GM08714 (cell line): ENCODE measurements around the gene ZC3H4.

ENCODE experiments used
- H3K4me3 ChIP-seq: fragments of 200-500 bp; sonication (Bioruptor generic); 2 replicates; pipeline ENCODE4 v1.5.1; 2014; ENCODE audit warnings: mild to moderate bottlenecking, low read length, inconsistent platforms
- ZNF274 ChIP-seq: IDR thresholded peaks from 2 replicates; pipeline ENCODE4 v1.6.1; 2012; ENCODE audit warnings: mild to moderate bottlenecking, low read depth, low read length

ZC3H4 gene

GRCh38 chr19:47124937-47125668 is 11.5 kb upstream of the ZC3H4 start:
- no peak for TF ChIP-seq ZNF274
- no peak overlapping the region for H3K4me3 ChIP-seq

GRCh38 chr19:47123406-47123805 is 9.8 kb upstream of the ZC3H4 start:
- no peak for TF ChIP-seq ZNF274
- no peak overlapping the region for H3K4me3 ChIP-seq

- H3K4me3 ChIP-seq = no peak overlapping the region
- TF ChIP-seq ZNF274 = no peak
Measured at GRCh38 chr19:47122359-47123335, 9.1 kb upstream of the ZC3H4 start.

- TF ChIP-seq ZNF274 = no peak
- H3K4me3 ChIP-seq = no peak overlapping the region
Measured at GRCh38 chr19:47120470-47121067, 7.0 kb upstream of the ZC3H4 start.

- peak overlapping the region; percentile 88 for H3K4me3 ChIP-seq
- no peak for TF ChIP-seq ZNF274
Measured at GRCh38 chr19:47113850-47114651, 475 bp upstream of the ZC3H4 start.

- peak overlapping the region; percentile 99 for H3K4me3 ChIP-seq
- TF ChIP-seq ZNF274 = no peak
Measured at GRCh38 chr19:47112166-47112996, 1.2 kb downstream of the ZC3H4 start.

- peak overlapping the region; percentile 99 for H3K4me3 ChIP-seq
Measured at GRCh38 chr19:47111682-47112165, 1.9 kb downstream of the ZC3H4 start.

GRCh38 chr19:47111006-47111621 is 2.5 kb downstream of the ZC3H4 start:
- TF ChIP-seq ZNF274 = no peak

More at GRCh38 chr19:47111682-47112165, 1.9 kb downstream of the ZC3H4 start:
- no peak for TF ChIP-seq ZNF274

GRCh38 chr19:47110521-47111005 is 3.0 kb downstream of the ZC3H4 start:
- peak overlapping the region; percentile 99 for H3K4me3 ChIP-seq
- TF ChIP-seq ZNF274 = no peak

More at GRCh38 chr19:47111006-47111621, 2.5 kb downstream of the ZC3H4 start:
- H3K4me3 ChIP-seq = peak overlapping the region; percentile 99

- TF ChIP-seq ZNF274 = no peak
- peak overlapping the region; percentile 99 for H3K4me3 ChIP-seq
Measured at GRCh38 chr19:47109541-47110375, 3.8 kb downstream of the ZC3H4 start.

- peak overlapping the region; percentile 99; the same call in 1 of the 2 replicates for H3K4me3 ChIP-seq
- TF ChIP-seq ZNF274 = no peak
Measured at GRCh38 chr19:47109177-47109540, 4.4 kb downstream of the ZC3H4 start.
